Vagina (tissue), 2 donors: ENCODE measurements around the gene WSB1.

ENCODE experiments used
- POLR2A ChIP-seq, 2 donors: fragments of 450-650 bp; IDR thresholded peaks; one replicate each; pipeline ENCODE4 v1.6.1; 2017; ENCODE audit warnings: antibody characterized with exemption in 2 of 2, mild to moderate bottlenecking in 2 of 2, moderate library complexity in 2 of 2
- POLR2AphosphoS5 ChIP-seq, 2 donors: sonication (generic); formaldehyde crosslinking; IDR thresholded peaks; one replicate each; pipeline ENCODE4 v1.9.0; 2017; ENCODE audit warnings: antibody characterized with exemption in 2 of 2, mild to moderate bottlenecking in 2 of 2, low read depth in 1 of 2; ENCODE audit not compliant: insufficient read depth in 1 of 2
- TF ChIP-seq, protein P1 (sequence below), 3 experiments: fragments of 450-650 bp in 2 of 3; fragments of 200-600 bp in 1 of 3; sonication (generic) in 1 of 3; IDR thresholded peaks; one replicate each; pipeline ENCODE4 v1.5.1; 2017 to 2019; ENCODE audit warnings: antibody characterized with exemption in 3 of 3, mild to moderate bottlenecking in 2 of 3, moderate library complexity in 2 of 3

DNA sequence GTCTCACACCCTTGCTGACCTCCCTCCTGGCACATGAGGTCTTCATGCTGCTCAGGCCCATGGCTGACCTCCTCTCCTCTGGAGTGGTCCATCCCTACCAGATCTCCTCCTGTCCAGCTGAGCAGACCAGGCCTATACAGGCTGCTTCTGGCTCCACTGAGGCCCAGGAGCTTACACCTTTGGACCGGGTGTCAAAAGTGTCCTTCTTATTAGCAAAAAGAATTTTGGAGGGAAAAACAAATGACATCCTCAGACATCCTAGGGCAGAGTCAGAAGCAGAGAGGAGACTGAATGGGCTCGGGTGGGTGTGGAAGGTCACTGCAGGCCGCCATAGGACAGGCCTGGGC is 38.1 kb downstream of the WSB1 start:
- TF ChIP-seq, protein P1, sequence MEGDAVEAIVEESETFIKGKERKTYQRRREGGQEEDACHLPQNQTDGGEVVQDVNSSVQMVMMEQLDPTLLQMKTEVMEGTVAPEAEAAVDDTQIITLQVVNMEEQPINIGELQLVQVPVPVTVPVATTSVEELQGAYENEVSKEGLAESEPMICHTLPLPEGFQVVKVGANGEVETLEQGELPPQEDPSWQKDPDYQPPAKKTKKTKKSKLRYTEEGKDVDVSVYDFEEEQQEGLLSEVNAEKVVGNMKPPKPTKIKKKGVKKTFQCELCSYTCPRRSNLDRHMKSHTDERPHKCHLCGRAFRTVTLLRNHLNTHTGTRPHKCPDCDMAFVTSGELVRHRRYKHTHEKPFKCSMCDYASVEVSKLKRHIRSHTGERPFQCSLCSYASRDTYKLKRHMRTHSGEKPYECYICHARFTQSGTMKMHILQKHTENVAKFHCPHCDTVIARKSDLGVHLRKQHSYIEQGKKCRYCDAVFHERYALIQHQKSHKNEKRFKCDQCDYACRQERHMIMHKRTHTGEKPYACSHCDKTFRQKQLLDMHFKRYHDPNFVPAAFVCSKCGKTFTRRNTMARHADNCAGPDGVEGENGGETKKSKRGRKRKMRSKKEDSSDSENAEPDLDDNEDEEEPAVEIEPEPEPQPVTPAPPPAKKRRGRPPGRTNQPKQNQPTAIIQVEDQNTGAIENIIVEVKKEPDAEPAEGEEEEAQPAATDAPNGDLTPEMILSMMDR (IDR thresholded peaks at IDR 0.05), result no peak
- TF ChIP-seq POLR2AphosphoS5 (IDR thresholded peaks at IDR 0.05; ENCODE audit: insufficient read depth in 1 of 2, low read depth in 1 of 2) (no peak), POLR2A (IDR thresholded peaks at IDR 0.05) (no peak)
